HCT116 (cell line): ENCODE measurements around the gene GP1BB. TPM values are rescaled to one million over a fixed set of nuclear protein-coding genes. Genes with fewer than 3 reads are reported as not detected.

ENCODE experiments used
- ATAC-seq: fragments of 200-7000 bp; cut with Tn5 transposase; 2 replicates; pipeline ENCODE4 v1.9.1; 2020; ENCODE audit warnings: mild to moderate bottlenecking, moderate library complexity
- BruUV-seq: library from RNA; stranded (reverse); fragments of 400-500 nt; replicated peaks from 2 replicates; lab custom pipeline; 2021; lab: Mats Ljungman, UMichigan
- CTCF ChIA-PET: fragments of 300-600 bp; sonication (Branson Sonifier 250); formaldehyde crosslinking; loops from one replicate; lab custom pipeline; 2021; ENCODE audit warnings: antibody characterized with exemption; lab: Charles Lee
- POLR2A ChIA-PET: fragments of 300-600, 350-600 bp; sonication (Branson Sonifier 250); formaldehyde crosslinking; loops from one replicate; lab custom pipeline; 2021; ENCODE audit warnings: antibody characterized with exemption; lab: Charles Lee
- RAD21 ChIA-PET, 2 experiments: fragments of 300-600 bp; sonication (Branson Sonifier 250); formaldehyde crosslinking; loops; one replicate each; lab custom pipeline; 2023; ENCODE audit warnings: low total read pairs in 2 of 2; ENCODE audit not compliant: uncharacterized antibody in 2 of 2, unreplicated experiment in 2 of 2, low non-redundant PET in 1 of 2; lab: Charles Lee
- DNase-seq: peaks from one replicate; pipeline ENCODE4 v3.0.0-alpha.2; 2010; ENCODE audit warnings: low read depth, low spot score
- H2AFZ ChIP-seq: fragments of 200-600 bp; shearing (Covaris generic), sonication (generic); 2 replicates; pipeline ENCODE4 v1.6.1; 2017; ENCODE audit warnings: low read depth, mixed run types, mixed read lengths, antibody characterized with exemption, low read length; ENCODE audit not compliant: poor library complexity, severe bottlenecking
- H3K27ac ChIP-seq: 2 replicates; pipeline ENCODE4 v1.5.1; 2012; ENCODE audit warnings: low read depth, low read length
- H3K27me3 ChIP-seq: fragments of 200-600 bp; sonication (generic); 2 replicates; pipeline ENCODE4 v1.6.1; 2016; ENCODE audit warnings: mixed run types, low read length, mixed read lengths; ENCODE audit not compliant: insufficient read depth
- H3K36me3 ChIP-seq, 2 experiments: fragments of 200-500 bp in 1 of 2; fragments of 200-600 bp in 1 of 2; sonication (Bioruptor generic) in 1 of 2; sonication (generic) in 1 of 2; 2 replicates each; pipeline versions ENCODE4 v1.5.1 to v1.6.1; 2014 to 2016; ENCODE audit warnings: low read length in 2 of 2, inconsistent platforms in 1 of 2, mixed read lengths in 1 of 2, mixed run types in 1 of 2; ENCODE audit not compliant: insufficient read depth in 2 of 2, control insufficient read depth in 1 of 2
- H3K4me1 ChIP-seq, 2 experiments: fragments of 200-600 bp in 1 of 2; sonication (generic) in 1 of 2; 2 replicates each; pipeline versions ENCODE4 v1.5.1 to v1.6.1; 2012 to 2017; ENCODE audit warnings: low read length in 2 of 2, inconsistent platforms in 1 of 2, mild to moderate bottlenecking in 1 of 2, mixed read lengths in 1 of 2, mixed run types in 1 of 2, moderate library complexity in 1 of 2; ENCODE audit not compliant: insufficient read depth in 2 of 2, control insufficient read depth in 1 of 2
- H3K4me2 ChIP-seq: fragments of 200-600 bp; sonication (generic); 2 replicates; pipeline ENCODE4 v1.6.1; 2017; ENCODE audit warnings: mixed run types, low read length, mixed read lengths
- H3K4me3 ChIP-seq, 2 experiments: fragments of 200-600 bp in 1 of 2; sonication (generic) in 1 of 2; replicated peaks in 1 of 2; 2 replicates each; pipeline ENCODE4 v1.5.1; 2011 to 2016; ENCODE audit warnings: low read length in 2 of 2, control low read depth in 1 of 2, low read depth in 1 of 2, mild to moderate bottlenecking in 1 of 2, mixed read lengths in 1 of 2, mixed run types in 1 of 2
- H3K79me2 ChIP-seq: fragments of 200-600 bp; sonication (generic); 2 replicates; pipeline ENCODE4 v1.6.1; 2017; ENCODE audit warnings: mild to moderate bottlenecking, mixed run types, low read length, moderate library complexity, mixed read lengths; ENCODE audit not compliant: insufficient read depth
- H3K9ac ChIP-seq: fragments of 200-600 bp; sonication (generic); 2 replicates; pipeline ENCODE4 v1.6.1; 2016; ENCODE audit warnings: low read length, mixed read lengths
- H3K9me2 ChIP-seq: fragments of 200-600 bp; sonication (generic), shearing (Covaris generic); 2 replicates; pipeline ENCODE4 v1.6.1; 2017; ENCODE audit warnings: mixed run types, mild to moderate bottlenecking, moderate library complexity; ENCODE audit not compliant: insufficient read depth
- H3K9me3 ChIP-seq, 2 experiments: fragments of 200-500 bp in 1 of 2; fragments of 200-600 bp in 1 of 2; sonication (Bioruptor generic) in 1 of 2; sonication (generic) in 1 of 2; 2 replicates each; pipeline ENCODE4 v1.6.1; 2014 to 2017; ENCODE audit warnings: low read length in 2 of 2, mixed read lengths in 2 of 2, inconsistent platforms in 1 of 2, low read depth in 1 of 2, mild to moderate bottlenecking in 1 of 2, mixed run types in 1 of 2, moderate library complexity in 1 of 2; ENCODE audit not compliant: control insufficient read depth in 1 of 2, insufficient read depth in 1 of 2
- H4K20me1 ChIP-seq: fragments of 200-600 bp; sonication (generic), shearing (Covaris generic); 2 replicates; pipeline ENCODE4 v1.6.1; 2017; ENCODE audit warnings: mixed run types, mild to moderate bottlenecking, moderate library complexity; ENCODE audit not compliant: insufficient read depth
- CBX3 ChIP-seq: IDR thresholded peaks from 2 replicates; pipeline ENCODE4 v1.6.1; 2012; ENCODE audit warnings: low read depth
- EGR1 ChIP-seq: IDR thresholded peaks from 2 replicates; pipeline ENCODE4 v1.6.1; 2012; ENCODE audit warnings: low read depth
- EZH2 ChIP-seq: fragments of 200-600 bp; sonication (generic); IDR thresholded peaks from 2 replicates; pipeline ENCODE4 v1.6.1; 2017; ENCODE audit warnings: antibody characterized with exemption, mixed run types
- JUND ChIP-seq: IDR thresholded peaks from 2 replicates; pipeline ENCODE4 v1.6.1; 2012
- MAX ChIP-seq: IDR thresholded peaks from 2 replicates; pipeline ENCODE4 v1.6.1; 2012
- REST ChIP-seq: IDR thresholded peaks from 2 replicates; pipeline ENCODE4 v1.6.1; 2012; ENCODE audit warnings: low read depth
- ZBTB33 ChIP-seq: IDR thresholded peaks from 2 replicates; pipeline ENCODE4 v1.6.1; 2011; ENCODE audit warnings: mild to moderate bottlenecking, low read length, moderate library complexity; ENCODE audit not compliant: insufficient replicate concordance; ENCODE audit errors: extremely low read depth
- intact Hi-C: fragments of 100-400 bp; cut with micrococcal nuclease; formaldehyde crosslinking; loops from 2 replicates; pipeline ENCODE4 v1.10.0; 2022
- total RNA-seq: library from RNA; stranded (reverse); gene quantifications from one replicate; pipeline ENCODE4 v1.2.1, GENCODE V29; 2021; ENCODE audit not compliant: unreplicated experiment

The GP1BB gene
- total RNA-seq, 1 experiment from 2014 or later, result 4.8 TPM

- Histone ChIP-seq H2AFZ (no peak overlapping the region), H3K36me3 (no peaks in the 10 kb centered on the region), H3K9ac (no peak overlapping the region), H3K27ac (no peak overlapping the region), H3K9me2 (no peaks in the 10 kb centered on the region), H4K20me1 (no peaks in the 10 kb centered on the region), H3K4me3 (no peak overlapping the region), H3K4me2 (no peak overlapping the region), H3K9me3 (no peaks in the 10 kb centered on the region), H3K79me2 (no peaks in the 10 kb centered on the region), H3K27me3 (no peaks in the 10 kb centered on the region), H3K4me1 (no peaks in the 10 kb centered on the region)
- no peak for TF ChIP-seq JUND
- no TSS peak for BruUV-seq
- RAD21 ChIA-PET, result no interaction called here
- ATAC-seq (no peak), DNase-seq (no peak)
- POLR2A ChIA-PET, result interaction anchor here (1.2 kb wide), 1 partner anchor 163 kb away, joined by 3 read pairs; no protein-coding TSS in a partner anchor
- intact Hi-C loops, result no loop called here
- CTCF ChIA-PET, result interaction anchor here (0.9 to 1.6 kb wide), 2 partner anchors 10 to 16 kb away, joined by 3 to 8 read pairs; no protein-coding TSS in a partner anchor
Measured at GRCh38 chr22:19746726-19747125, 23.4 kb downstream of the GP1BB start.

- BruUV-seq, result no TSS peak
- CTCF ChIA-PET, result interaction anchor here (0.9 to 1.6 kb wide), 2 partner anchors 9 to 17 kb away, joined by 3 to 8 read pairs; no protein-coding TSS in a partner anchor
- no peak for DNase-seq
- TF ChIP-seq REST (no peak), JUND (no peak), ZBTB33 (no peak), EZH2 (no peak), CBX3 (no peak), EGR1 (no peak), MAX (no peak)
- Histone ChIP-seq H3K4me1 (no peaks in the 10 kb centered on the region), H3K79me2 (no peaks in the 10 kb centered on the region), H3K4me3 (no peak overlapping the region), H3K4me2 (no peak overlapping the region), H2AFZ (no peak overlapping the region), H4K20me1 (no peaks in the 10 kb centered on the region), H3K36me3 (no peaks in the 10 kb centered on the region), H3K9me3 (no peaks in the 10 kb centered on the region), H3K9me2 (no peaks in the 10 kb centered on the region), H3K27me3 (no peaks in the 10 kb centered on the region), H3K9ac (no peak overlapping the region), H3K27ac (no peak overlapping the region)
- RAD21 ChIA-PET, result no interaction called here
- no peak for ATAC-seq
- POLR2A ChIA-PET, result interaction anchor here (1.2 kb wide), 1 partner anchor 163 kb away, joined by 3 read pairs; no protein-coding TSS in a partner anchor
- intact Hi-C loops, result no loop called here
Measured at GRCh38 chr22:19747551-19747950, 24.2 kb downstream of the GP1BB start.
